Adipocyte (in vitro differentiated cells): ENCODE results near the gene DHX57.
A peak's percentile ranks its signal among the peaks of the same experiment; 100 is the strongest.

Experiments used
- DNase-seq: peaks from one replicate; pipeline ENCODE4 v3.0.0-alpha.2; 2015; ENCODE audit warnings: low read depth
- H3K27me3 ChIP-seq: replicated peaks from 2 replicates; pipeline ENCODE4 v1.7.0; 2013; ENCODE audit warnings: mild to moderate bottlenecking, low read length, moderate library complexity; ENCODE audit not compliant: control insufficient read depth, insufficient read depth
- H3K36me3 ChIP-seq: 2 replicates; pipeline ENCODE4 v1.7.0; 2013; ENCODE audit warnings: low read length, mild to moderate bottlenecking, moderate library complexity; ENCODE audit not compliant: control insufficient read depth, insufficient read depth, severe bottlenecking
- H3K4me1 ChIP-seq: 2 replicates; pipeline ENCODE4 v1.7.0; 2013; ENCODE audit warnings: mild to moderate bottlenecking, low read length, moderate library complexity; ENCODE audit not compliant: control insufficient read depth, insufficient read depth
- H3K4me3 ChIP-seq: 2 replicates; pipeline ENCODE4 v1.7.0; 2013; ENCODE audit warnings: mild to moderate bottlenecking, low read length, moderate library complexity
- H3K9ac ChIP-seq: 2 replicates; pipeline ENCODE4 v1.7.0; 2013; ENCODE audit warnings: mild to moderate bottlenecking, low read length, moderate library complexity
- H3K9me3 ChIP-seq: 2 replicates; pipeline ENCODE4 v1.7.0; 2013; ENCODE audit warnings: mild to moderate bottlenecking, low read length, moderate library complexity; ENCODE audit not compliant: control insufficient read depth

DHX57 gene

DNA sequence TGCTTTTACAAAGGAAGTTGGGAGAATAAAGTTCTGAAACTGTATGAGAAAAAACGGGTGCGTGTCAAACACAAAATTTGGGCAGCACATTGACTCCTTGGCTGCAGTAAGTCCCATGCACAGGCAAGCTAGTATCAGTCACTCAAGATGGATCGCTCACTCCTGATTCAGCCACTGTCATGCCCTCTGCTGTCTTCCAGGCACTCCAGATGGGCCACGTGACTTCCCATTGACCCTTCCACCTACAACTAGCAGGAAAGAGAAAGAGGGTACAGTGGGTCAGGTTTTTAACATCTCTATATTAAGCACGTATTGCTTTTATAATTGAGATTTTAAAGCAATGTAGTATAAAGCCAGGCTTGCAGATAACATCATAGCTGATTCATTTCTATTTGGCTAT lies 22.5 kb upstream of the DHX57 start:
- no peak for DNase-seq
- Histone ChIP-seq H3K9me3 (no peaks in the 10 kb centered on the region), H3K9ac (no peak overlapping the region), H3K27me3 (no peaks in the 10 kb centered on the region), H3K4me1 (no peaks in the 10 kb centered on the region), H3K4me3 (no peak overlapping the region), H3K36me3 (no peaks in the 10 kb centered on the region)

DNA sequence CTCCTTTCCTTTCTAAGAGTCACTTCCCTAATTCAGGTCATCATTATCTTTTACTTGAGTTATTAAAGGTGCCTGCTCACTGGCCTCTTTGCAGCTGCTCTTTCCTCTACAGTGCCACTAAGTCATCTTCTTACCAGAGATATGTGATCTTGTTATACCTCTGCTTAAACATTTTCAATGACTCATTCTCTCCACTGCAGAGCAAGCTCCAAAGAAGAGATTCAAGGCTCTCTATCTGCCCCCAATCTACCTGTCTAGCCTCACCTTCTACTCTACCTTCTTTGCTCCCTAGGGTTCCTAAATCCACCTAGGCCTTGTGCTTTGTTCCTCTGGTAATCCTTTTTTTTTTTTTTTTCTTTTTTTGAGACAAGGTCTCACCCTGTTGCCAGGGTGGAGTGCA lies 17.1 kb upstream of the DHX57 start:
- no peak for DNase-seq
- no peaks in the 10 kb centered on the region for H3K36me3 ChIP-seq

DNA sequence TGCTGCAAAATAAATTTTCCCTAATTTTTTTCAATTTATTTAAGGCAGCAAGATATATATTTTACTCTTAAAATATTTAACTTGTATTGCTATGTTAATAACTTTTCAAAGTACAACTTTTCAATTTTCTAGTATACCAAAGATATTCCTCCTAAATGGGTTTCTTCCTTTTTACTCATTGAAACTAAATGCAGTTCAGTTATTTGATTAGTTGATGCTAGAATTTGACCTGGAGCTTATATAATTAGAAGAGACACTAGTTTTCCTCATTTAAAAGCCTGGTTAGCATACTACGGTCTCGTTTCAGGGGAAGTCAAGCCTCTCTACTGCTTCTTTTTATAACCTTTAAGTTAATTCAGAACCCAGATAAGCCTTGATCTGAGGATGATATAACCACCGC lies 13.8 kb upstream of the DHX57 start, which contains the start of gene ARHGEF33:
TSS of gene ARHGEF33 (plus strand) at position 301 of the 400 bp plus-strand sequence. CDS start 29,573 bp downstream, outside the sequence.
- DNase-seq = no peak
- Histone ChIP-seq H3K4me3 (no peak within 1 kb of the TSS), H3K9ac (no peak within 1 kb of the TSS), H3K36me3 (no peaks in the 10 kb centered on the region), H3K27me3 (no peaks in the 10 kb centered on the region), H3K4me1 (no peaks in the 10 kb centered on the region), H3K9me3 (no peaks in the 10 kb centered on the region)

More for the DNA sequence above, 17.1 kb upstream of the DHX57 start:
- Histone ChIP-seq H3K9ac (no peak overlapping the region), H3K9me3 (no peaks in the 10 kb centered on the region), H3K4me1 (no peaks in the 10 kb centered on the region), H3K4me3 (no peak overlapping the region), H3K27me3 (no peaks in the 10 kb centered on the region)

DNA sequence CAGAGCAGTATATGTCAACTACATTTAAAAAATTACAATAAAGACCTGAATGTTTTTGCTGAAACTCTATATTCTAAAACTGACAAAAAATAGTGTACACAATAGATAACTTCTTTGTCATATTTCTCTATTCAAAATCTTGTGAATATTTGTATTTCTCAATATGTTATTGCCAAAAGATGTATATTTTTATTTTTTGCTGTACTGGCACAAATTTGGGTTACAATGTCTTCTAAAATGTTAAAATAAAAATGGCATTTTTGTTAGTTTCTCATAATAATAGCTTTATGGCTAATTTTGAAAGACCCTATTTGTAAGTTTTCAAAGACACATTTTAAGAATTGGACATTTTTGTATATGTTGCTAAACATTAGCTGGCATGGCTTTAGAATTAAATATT lies 13.3 kb upstream of the DHX57 start:
- no peaks in the 10 kb centered on the region for H3K9me3 ChIP-seq
- DNase-seq = no peak
- H3K4me3 ChIP-seq = no peak overlapping the region
- no peak overlapping the region for H3K9ac ChIP-seq
- H3K36me3 ChIP-seq = no peaks in the 10 kb centered on the region
- H3K4me1 ChIP-seq = no peaks in the 10 kb centered on the region
- no peaks in the 10 kb centered on the region for H3K27me3 ChIP-seq

DNA sequence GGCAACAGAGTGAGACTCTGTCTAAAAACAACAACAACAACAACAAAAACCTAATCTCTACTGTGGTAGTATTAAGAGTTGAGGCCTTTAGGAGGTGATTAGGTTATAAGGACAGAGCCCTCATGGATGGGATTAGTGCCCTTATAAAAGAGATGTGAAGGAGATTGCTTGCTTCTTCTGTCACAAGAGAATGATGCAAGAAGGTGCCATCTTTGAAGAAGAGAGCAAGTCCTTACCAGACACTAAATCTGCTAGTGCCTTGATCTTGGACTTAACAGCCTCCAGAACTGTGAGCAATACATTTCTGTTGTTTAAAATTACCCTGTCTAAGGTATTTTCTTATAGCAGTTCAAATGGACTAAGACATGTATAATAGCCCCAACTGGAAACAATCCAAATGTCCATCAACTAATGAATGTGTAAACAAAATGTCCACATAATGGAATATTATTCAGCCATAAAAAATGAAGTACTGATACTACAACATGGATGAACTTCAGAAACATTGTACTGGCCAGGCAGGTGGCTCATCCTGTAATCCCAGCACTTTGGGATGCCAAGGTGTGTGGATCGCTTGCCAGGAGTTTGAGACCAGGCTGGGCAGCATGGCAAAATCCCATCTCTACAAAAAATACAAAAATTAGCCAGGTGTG lies 12.3 kb upstream of the DHX57 start:
- Histone ChIP-seq H3K36me3 (peaks cover under 1% of the 10 kb centered on the region), H3K4me3 (no peak overlapping the region), H3K27me3 (no peaks in the 10 kb centered on the region), H3K4me1 (no peaks in the 10 kb centered on the region), H3K9me3 (no peaks in the 10 kb centered on the region), H3K9ac (no peak overlapping the region)
- DNase-seq = no peak

DNA sequence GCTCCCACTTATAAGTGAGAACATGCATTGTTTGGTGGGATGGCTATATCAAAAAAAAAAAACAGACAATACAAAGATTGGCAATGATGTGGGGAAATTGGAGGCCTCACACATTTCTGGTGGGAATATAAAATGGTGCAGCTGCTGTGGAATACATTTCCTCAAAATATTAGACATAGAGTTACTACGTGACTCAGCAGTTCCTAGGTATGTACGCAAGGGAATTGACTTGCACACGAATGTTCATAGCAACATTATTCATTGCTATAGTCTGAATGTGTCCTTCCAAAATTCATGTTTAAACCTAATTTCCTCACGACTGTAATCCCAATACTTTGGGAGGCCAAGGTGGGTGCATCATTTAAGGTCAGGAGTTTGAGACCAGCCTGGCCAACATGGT lies 11.6 kb upstream of the DHX57 start:
- H3K4me1 ChIP-seq = no peaks in the 10 kb centered on the region
- H3K36me3 ChIP-seq = peaks cover 7% of the 10 kb centered on the region
- H3K27me3 ChIP-seq = no peaks in the 10 kb centered on the region
- DNase-seq = no peak
- H3K9me3 ChIP-seq = no peaks in the 10 kb centered on the region
- no peak overlapping the region for H3K4me3 ChIP-seq
- H3K9ac ChIP-seq = no peak overlapping the region

DNA sequence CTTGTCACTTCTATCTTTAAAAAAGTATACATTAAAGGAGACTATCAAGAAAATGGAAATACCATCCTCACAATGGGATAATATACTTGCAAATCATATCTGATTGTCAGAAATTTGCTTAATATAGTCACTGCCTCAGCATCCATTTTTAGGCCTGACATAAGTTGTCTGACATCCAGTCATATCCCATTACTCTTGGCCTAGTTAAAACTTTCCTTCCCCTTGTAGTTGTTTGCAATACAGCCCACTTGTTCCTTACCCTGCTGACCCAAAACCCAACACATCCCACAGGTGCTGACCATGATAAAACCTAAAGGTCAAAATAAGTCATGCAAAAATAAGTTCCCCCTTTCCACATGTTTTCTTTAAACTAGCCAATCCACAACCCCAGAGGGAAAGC lies 10.3 kb upstream of the DHX57 start:
- Histone ChIP-seq H3K9ac (no peak overlapping the region), H3K9me3 (no peaks in the 10 kb centered on the region), H3K4me1 (no peaks in the 10 kb centered on the region), H3K36me3 (peaks cover 11% of the 10 kb centered on the region), H3K4me3 (no peak overlapping the region), H3K27me3 (no peaks in the 10 kb centered on the region)
- no peak for DNase-seq

DNA sequence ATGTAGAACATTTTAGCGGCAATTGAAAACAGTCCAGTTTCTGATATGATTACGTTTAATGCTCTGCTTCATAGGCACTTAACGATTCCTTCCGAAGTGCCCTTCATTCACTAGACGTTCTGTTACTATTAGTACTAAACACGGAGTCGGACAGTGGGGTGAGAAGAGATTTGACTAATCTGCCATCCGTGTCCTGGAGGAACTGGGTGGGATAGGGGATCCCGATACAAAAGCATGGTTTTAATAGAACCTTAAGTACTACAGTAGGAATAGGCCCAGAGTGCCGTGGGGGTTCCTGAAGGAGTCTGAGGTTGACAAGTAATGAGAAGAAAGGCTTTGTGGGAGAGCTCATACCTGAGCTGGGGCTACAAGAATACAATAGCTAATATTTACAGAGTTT lies 673 bp upstream of the DHX57 start:
- Histone ChIP-seq H3K4me3 (peak overlapping the region; percentile 100), H3K27me3 (no peaks in the 10 kb centered on the region), H3K36me3 (peaks cover 12% of the 10 kb centered on the region), H3K4me1 (peaks cover 14% of the 10 kb centered on the region), H3K9ac (peak overlapping the region; percentile 90), H3K9me3 (no peaks in the 10 kb centered on the region)
- no peak for DNase-seq

DNA sequence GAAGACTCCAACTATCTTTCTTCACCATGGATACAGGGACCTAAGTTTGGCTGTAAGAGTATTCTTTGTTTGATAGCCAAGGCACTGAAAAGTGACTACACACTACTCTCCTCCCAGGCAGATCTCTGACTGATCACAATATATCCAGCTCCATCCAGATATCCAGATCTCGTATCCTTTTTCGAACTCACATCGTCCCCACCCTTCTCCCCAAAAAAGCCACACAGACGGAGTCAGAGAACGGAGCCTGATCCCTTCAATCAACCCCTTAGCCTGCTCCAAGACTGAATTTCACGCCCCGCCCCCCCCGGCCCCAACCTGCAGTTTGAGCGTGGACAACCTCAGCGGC lies 533 bp downstream of the DHX57 start:
- H3K4me1 ChIP-seq = peaks cover 14% of the 10 kb centered on the region
- peak overlapping the region; percentile 90 for H3K9ac ChIP-seq
- H3K27me3 ChIP-seq = no peaks in the 10 kb centered on the region
- H3K4me3 ChIP-seq = peak overlapping the region; percentile 100
- DNase-seq = no peak
- peaks cover under 1% of the 10 kb centered on the region for H3K36me3 ChIP-seq
- H3K9me3 ChIP-seq = no peaks in the 10 kb centered on the region

DNA sequence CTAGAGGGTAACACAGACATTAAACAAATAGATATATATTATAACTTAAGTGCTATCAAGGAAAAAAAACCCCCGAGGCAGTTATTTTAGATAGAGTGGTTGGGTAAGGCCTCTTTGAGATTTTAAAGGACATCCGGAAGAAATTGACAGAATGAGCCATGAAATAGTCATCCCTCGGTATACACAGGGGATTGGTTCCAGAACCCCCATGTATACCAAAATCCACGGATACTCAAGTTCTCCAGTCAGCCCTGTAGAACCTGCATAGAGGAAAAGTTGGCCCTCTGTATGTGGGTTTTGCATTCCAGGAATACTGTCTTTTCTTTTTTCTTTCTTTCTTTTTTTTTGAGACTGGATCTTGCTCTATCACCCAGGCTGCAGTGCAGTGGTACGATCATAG lies 2.0 kb downstream of the DHX57 start:
- peaks cover 14% of the 10 kb centered on the region for H3K4me1 ChIP-seq
- DNase-seq = no peak
- H3K36me3 ChIP-seq = no peaks in the 10 kb centered on the region
- H3K9ac ChIP-seq = no peak overlapping the region
- H3K27me3 ChIP-seq = no peaks in the 10 kb centered on the region
- H3K9me3 ChIP-seq = no peaks in the 10 kb centered on the region
- no peak overlapping the region for H3K4me3 ChIP-seq

DNA sequence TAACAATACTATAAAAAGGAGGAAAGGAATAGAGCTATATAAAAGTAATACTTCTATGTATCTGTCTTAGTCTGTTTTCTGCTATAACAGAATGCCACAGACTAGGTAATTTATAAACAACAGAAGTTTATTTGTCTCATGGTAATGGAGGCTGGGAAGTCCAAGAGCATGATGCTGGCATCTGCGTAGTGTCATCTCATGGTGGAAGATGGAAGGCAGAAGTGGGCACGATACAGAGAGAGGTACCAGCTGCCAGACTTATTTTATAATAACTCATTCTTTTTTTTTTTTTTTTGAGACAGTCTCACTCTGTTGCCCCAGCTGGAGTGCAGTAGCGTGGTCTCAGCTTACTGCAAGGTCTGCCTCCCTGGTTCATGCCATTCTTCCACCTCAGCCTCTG lies 4.3 kb downstream of the DHX57 start:
- H3K27me3 ChIP-seq = no peaks in the 10 kb centered on the region
- H3K4me1 ChIP-seq = peaks cover 10% of the 10 kb centered on the region
- H3K9ac ChIP-seq = no peak overlapping the region
- no peaks in the 10 kb centered on the region for H3K36me3 ChIP-seq
- H3K4me3 ChIP-seq = no peak overlapping the region
- no peaks in the 10 kb centered on the region for H3K9me3 ChIP-seq
- DNase-seq = no peak

DNA sequence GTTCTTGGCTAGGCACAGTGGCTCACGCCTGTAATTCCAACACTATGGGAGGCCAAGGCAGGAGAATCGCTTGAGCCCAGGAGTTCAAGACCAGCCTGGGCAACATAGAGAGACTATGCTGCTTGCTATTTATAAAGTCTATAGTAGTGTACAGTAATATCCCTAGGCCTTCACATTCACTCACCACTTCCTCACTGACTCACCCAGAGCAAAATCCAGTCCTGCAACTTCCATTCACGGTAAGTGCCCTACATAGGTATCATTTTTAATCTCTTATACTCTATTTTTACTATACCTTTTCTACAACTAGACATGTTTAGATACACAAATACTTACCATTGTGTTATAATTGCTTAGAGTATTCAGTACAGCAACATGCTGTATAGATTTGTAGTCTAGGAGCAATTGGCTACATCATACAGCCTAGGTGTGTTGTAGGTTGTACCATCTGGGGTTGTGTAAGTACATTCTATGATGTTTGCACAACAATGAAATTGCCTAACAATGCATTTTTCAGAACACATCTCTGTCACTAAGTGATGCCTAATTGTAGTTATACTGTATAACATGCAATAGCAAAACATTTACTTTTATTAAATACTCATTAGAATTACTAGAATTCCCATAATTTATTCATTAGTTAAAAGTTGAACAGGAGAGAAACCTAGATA lies 8.8 kb downstream of the DHX57 start:
- no peaks in the 10 kb centered on the region for H3K27me3 ChIP-seq
- H3K36me3 ChIP-seq = peaks cover 13% of the 10 kb centered on the region
- no peaks in the 10 kb centered on the region for H3K4me1 ChIP-seq
- no peak overlapping the region for H3K9ac ChIP-seq
- H3K9me3 ChIP-seq = no peaks in the 10 kb centered on the region
- DNase-seq = no peak
- no peak overlapping the region for H3K4me3 ChIP-seq
